ENCODE measurements around the gene CORIN. TPM values are rescaled to one million over a fixed set of nuclear protein-coding genes. Genes with fewer than 3 reads are reported as not detected.

Gene CORIN
- total RNA-seq, 2 experiments from 2014 or later = 0.29 to 0.34 TPM

GRCh38 chr4:47801481-47802002 lies 36.3 kb downstream of the CORIN start:
- TF ChIP-seq CTCF (IDR thresholded peaks at IDR 0.05) = no peak
- Mint-ChIP-seq H3K27ac (no peak overlapping the region), H3K4me3 (no peak overlapping the region), H3K9me3 (no peaks in the 10 kb centered on the region), H3K27me3 (peaks cover 3% of the 10 kb centered on the region), H3K36me3 (ENCODE audit: low read depth) (no peaks in the 10 kb centered on the region), H3K4me1 (ENCODE audit: low read depth) (no peaks in the 10 kb centered on the region)
- DNase-seq = no peak
- CTCF ChIA-PET = no interaction called here
- POLR2A ChIA-PET = no interaction called here
- intact Hi-C loops (cut with micrococcal nuclease) = no loop called here
- ATAC-seq = no peak

- Mint-ChIP-seq H3K4me1 (ENCODE audit: low read depth) (no peaks in the 10 kb centered on the region), H3K36me3 (ENCODE audit: low read depth) (no peaks in the 10 kb centered on the region), H3K4me3 (no peak overlapping the region), H3K9me3 (no peaks in the 10 kb centered on the region), H3K27ac (no peak overlapping the region), H3K27me3 (peaks cover 9% of the 10 kb centered on the region)
- intact Hi-C loops (cut with micrococcal nuclease) = no loop called here
- CTCF ChIA-PET = no interaction called here
- POLR2A ChIA-PET = no interaction called here
- no peak for DNase-seq
- TF ChIP-seq CTCF (IDR thresholded peaks at IDR 0.05) = no peak
- no peak for ATAC-seq
Measured at GRCh38 chr4:47798165-47798564, 39.7 kb downstream of the CORIN start.

- Mint-ChIP-seq H3K4me1 (ENCODE audit: low read depth) (no peaks in the 10 kb centered on the region), H3K27me3 (peaks cover 9% of the 10 kb centered on the region), H3K4me3 (no peak overlapping the region), H3K9me3 (no peaks in the 10 kb centered on the region), H3K27ac (no peak overlapping the region), H3K36me3 (ENCODE audit: low read depth) (no peaks in the 10 kb centered on the region)
- ATAC-seq (no peak), DNase-seq (no peak)
- ChIA-PET CTCF (interaction anchor here (0.8 to 1.2 kb wide), 2 partner anchors 45 to 122 kb away, joined by 3 read pairs; no protein-coding TSS in a partner anchor), POLR2A (no interaction called here)
- no peak for TF ChIP-seq CTCF (IDR thresholded peaks at IDR 0.05)
- intact Hi-C loops (cut with micrococcal nuclease) = no loop called here
Measured at GRCh38 chr4:47791965-47792364, 45.9 kb downstream of the CORIN start.

- no peaks in the 10 kb centered on the region for H3K36me3 Mint-ChIP-seq (ENCODE audit: low read depth)
- DNase-seq (no peak), ATAC-seq (no peak)
- no peak overlapping the region for H3K27ac Mint-ChIP-seq
- TF ChIP-seq CTCF (IDR thresholded peaks at IDR 0.05) = no peak
- POLR2A ChIA-PET = no interaction called here
- peaks cover 9% of the 10 kb centered on the region for H3K27me3 Mint-ChIP-seq
- intact Hi-C loops (cut with micrococcal nuclease) = no loop called here
- H3K4me1 Mint-ChIP-seq (ENCODE audit: low read depth) = no peaks in the 10 kb centered on the region
- no peak overlapping the region for H3K4me3 Mint-ChIP-seq
- H3K9me3 Mint-ChIP-seq = no peaks in the 10 kb centered on the region
- CTCF ChIA-PET = interaction anchor here (1.1 kb wide), 1 partner anchor 39 kb away, joined by 3 read pairs; no protein-coding TSS in a partner anchor
Measured at GRCh38 chr4:47790105-47790504, 47.8 kb downstream of the CORIN start.

- ChIA-PET CTCF (interaction anchor here (0.6 kb wide), 1 partner anchor 48 kb away, joined by 3 read pairs; no protein-coding TSS in a partner anchor), POLR2A (no interaction called here)
- no peak for TF ChIP-seq CTCF (IDR thresholded peaks at IDR 0.05)
- H3K36me3 Mint-ChIP-seq (ENCODE audit: low read depth) = no peaks in the 10 kb centered on the region
- no peaks in the 10 kb centered on the region for H3K4me1 Mint-ChIP-seq (ENCODE audit: low read depth)
- ATAC-seq (no peak), DNase-seq (no peak)
- peaks cover 1% of the 10 kb centered on the region for H3K27me3 Mint-ChIP-seq
- H3K9me3 Mint-ChIP-seq = no peaks in the 10 kb centered on the region
- no peak overlapping the region for H3K27ac Mint-ChIP-seq
- intact Hi-C loops (cut with micrococcal nuclease) = no loop called here
- no peak overlapping the region for H3K4me3 Mint-ChIP-seq
Measured at GRCh38 chr4:47788126-47788525, 49.7 kb downstream of the CORIN start.

Measured in activated CD8-positive, alpha-beta T cell treated with anti-CD3 and anti-CD28 coated beads for 36 hours (primary cell).